ENCODE data around the gene TMEM61. TPM values are rescaled to one million over a fixed set of nuclear protein-coding genes. Genes with fewer than 3 reads are reported as not detected.

The TMEM61 gene
- total RNA-seq, 1 experiment from 2014 or later: 0.74 TPM

GRCh38 chr1:54952950-54953718 lies 27.3 kb upstream of the TMEM61 start:
- DNase-seq (ENCODE audit: low spot score): no peak
- ATAC-seq: no peak
- Mint-ChIP-seq H3K27ac (no peak overlapping the region), H3K4me3 (no peak overlapping the region), H3K36me3 (peaks cover 21% of the 10 kb centered on the region), H3K27me3 (ENCODE audit: low read depth) (no peaks in the 10 kb centered on the region; the same call in 1 of the 2 replicates), H3K4me1 (peaks cover 25% of the 10 kb centered on the region), H3K9me3 (peaks cover 31% of the 10 kb centered on the region)
- TF ChIP-seq GTF2I (CRISPR knock-in tag; conservative IDR thresholded peaks at IDR 0.05) (no peak), GABPB1 (CRISPR knock-in tag; IDR thresholded peaks at IDR 0.05) (no peak), E2F4 (CRISPR knock-in tag; IDR thresholded peaks at IDR 0.05; ENCODE audit: borderline replicate concordance, low read depth) (no peak), NFATC4 (CRISPR knock-in tag; IDR thresholded peaks at IDR 0.05) (no peak)
- TF ChIP-seq, protein P1, sequence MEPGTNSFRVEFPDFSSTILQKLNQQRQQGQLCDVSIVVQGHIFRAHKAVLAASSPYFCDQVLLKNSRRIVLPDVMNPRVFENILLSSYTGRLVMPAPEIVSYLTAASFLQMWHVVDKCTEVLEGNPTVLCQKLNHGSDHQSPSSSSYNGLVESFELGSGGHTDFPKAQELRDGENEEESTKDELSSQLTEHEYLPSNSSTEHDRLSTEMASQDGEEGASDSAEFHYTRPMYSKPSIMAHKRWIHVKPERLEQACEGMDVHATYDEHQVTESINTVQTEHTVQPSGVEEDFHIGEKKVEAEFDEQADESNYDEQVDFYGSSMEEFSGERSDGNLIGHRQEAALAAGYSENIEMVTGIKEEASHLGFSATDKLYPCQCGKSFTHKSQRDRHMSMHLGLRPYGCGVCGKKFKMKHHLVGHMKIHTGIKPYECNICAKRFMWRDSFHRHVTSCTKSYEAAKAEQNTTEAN (CRISPR knock-in tag; IDR thresholded peaks at IDR 0.05): no peak
- TF ChIP-seq, protein P2, sequence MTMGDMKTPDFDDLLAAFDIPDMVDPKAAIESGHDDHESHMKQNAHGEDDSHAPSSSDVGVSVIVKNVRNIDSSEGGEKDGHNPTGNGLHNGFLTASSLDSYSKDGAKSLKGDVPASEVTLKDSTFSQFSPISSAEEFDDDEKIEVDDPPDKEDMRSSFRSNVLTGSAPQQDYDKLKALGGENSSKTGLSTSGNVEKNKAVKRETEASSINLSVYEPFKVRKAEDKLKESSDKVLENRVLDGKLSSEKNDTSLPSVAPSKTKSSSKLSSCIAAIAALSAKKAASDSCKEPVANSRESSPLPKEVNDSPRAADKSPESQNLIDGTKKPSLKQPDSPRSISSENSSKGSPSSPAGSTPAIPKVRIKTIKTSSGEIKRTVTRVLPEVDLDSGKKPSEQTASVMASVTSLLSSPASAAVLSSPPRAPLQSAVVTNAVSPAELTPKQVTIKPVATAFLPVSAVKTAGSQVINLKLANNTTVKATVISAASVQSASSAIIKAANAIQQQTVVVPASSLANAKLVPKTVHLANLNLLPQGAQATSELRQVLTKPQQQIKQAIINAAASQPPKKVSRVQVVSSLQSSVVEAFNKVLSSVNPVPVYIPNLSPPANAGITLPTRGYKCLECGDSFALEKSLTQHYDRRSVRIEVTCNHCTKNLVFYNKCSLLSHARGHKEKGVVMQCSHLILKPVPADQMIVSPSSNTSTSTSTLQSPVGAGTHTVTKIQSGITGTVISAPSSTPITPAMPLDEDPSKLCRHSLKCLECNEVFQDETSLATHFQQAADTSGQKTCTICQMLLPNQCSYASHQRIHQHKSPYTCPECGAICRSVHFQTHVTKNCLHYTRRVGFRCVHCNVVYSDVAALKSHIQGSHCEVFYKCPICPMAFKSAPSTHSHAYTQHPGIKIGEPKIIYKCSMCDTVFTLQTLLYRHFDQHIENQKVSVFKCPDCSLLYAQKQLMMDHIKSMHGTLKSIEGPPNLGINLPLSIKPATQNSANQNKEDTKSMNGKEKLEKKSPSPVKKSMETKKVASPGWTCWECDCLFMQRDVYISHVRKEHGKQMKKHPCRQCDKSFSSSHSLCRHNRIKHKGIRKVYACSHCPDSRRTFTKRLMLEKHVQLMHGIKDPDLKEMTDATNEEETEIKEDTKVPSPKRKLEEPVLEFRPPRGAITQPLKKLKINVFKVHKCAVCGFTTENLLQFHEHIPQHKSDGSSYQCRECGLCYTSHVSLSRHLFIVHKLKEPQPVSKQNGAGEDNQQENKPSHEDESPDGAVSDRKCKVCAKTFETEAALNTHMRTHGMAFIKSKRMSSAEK (CRISPR knock-in tag; IDR thresholded peaks at IDR 0.05; ENCODE audit: borderline replicate concordance): no peak
- POLR2A ChIA-PET: no interaction called here
- CTCF ChIA-PET: interaction anchor here (11.2 to 16.5 kb wide), 2 partner anchors 46 to 64 kb away, joined by 373 to 632 read pairs; partner anchors contain the start of gene BSND

DNA sequence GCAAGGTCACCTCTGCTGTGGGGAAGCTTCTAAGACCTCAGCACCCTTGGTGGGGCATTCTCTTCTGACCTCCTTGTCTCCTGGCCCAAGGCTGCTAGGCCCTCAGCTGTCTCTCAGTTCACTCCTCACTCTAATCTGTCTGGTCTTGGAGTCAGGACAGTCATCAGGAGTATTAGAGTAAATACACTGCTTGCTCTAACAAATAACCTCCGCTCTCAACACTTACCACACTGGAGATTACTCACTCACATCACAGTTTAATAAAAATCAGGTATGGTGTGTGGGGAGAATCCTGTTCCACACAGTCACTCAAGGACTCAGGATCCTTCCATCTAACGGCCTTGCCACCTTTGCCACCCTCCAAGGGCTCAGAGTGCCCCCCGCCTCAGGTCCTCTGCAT lies 26.6 kb upstream of the TMEM61 start:
- peaks cover 38% of the 10 kb centered on the region for H3K9me3 Mint-ChIP-seq
- no peak overlapping the region for H3K27ac Mint-ChIP-seq
- ATAC-seq: no peak
- CTCF ChIA-PET: interaction anchor here (11.2 to 16.5 kb wide), 2 partner anchors 45 to 64 kb away, joined by 373 to 632 read pairs; partner anchors contain the start of gene BSND
- H3K36me3 Mint-ChIP-seq: peaks cover 28% of the 10 kb centered on the region
- POLR2A ChIA-PET: no interaction called here
- H3K4me3 Mint-ChIP-seq: no peak overlapping the region
- DNase-seq (ENCODE audit: low spot score): no peak
- H3K4me1 Mint-ChIP-seq: peaks cover 25% of the 10 kb centered on the region
- no peaks in the 10 kb centered on the region; the same call in 1 of the 2 replicates for H3K27me3 Mint-ChIP-seq (ENCODE audit: low read depth)
- TF ChIP-seq, protein P3, sequence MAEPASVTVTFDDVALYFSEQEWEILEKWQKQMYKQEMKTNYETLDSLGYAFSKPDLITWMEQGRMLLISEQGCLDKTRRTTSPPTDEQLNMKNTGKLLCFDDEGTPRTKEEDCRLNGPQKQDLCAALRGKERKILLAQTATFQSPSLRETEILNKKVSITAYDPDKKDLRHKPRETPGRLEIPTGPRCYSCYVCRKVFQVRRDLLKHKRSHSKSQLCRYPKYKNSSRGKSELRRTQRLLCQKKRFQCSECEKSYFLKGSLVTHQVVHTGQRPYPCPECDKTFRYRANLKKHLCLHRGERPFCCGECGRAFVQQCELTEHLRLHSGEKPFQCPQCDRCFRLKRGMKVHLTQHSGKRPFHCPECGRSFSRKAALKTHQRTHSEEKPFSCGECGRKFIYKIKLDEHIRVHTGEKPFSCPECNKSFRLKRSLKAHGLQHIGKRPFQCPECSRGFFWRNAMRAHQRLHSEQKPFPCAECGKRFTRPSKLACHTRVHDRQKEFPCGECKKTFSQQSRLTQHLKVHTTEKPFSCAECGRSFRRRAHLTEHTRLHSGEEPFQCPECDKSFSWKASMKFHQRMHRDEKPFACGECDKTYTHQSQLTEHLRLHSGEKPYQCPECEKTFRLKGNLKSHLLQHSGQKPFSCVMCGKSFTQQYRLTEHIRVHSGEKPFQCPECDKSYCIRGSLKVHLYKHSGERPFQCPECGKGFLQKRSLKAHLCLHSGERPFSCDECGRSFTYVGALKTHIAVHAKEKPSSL (CRISPR knock-in tag; conservative IDR thresholded peaks at IDR 0.05): no peak
- TF ChIP-seq AFF4 (CRISPR knock-in tag; IDR thresholded peaks at IDR 0.05; ENCODE audit: borderline replicate concordance) (no peak), ATF1 (CRISPR knock-in tag; IDR thresholded peaks at IDR 0.05) (no peak), ZMAT4 (CRISPR knock-in tag; IDR thresholded peaks at IDR 0.05) (no peak), KAT7 (CRISPR knock-in tag; IDR thresholded peaks at IDR 0.05; ENCODE audit: borderline replicate concordance) (no peak), CDX4 (CRISPR knock-in tag; IDR thresholded peaks at IDR 0.05; ENCODE audit: borderline replicate concordance) (no peak), NFE2L1 (CRISPR knock-in tag; IDR thresholded peaks at IDR 0.05) (no peak)
- TF ChIP-seq, protein P2 (CRISPR knock-in tag; IDR thresholded peaks at IDR 0.05; ENCODE audit: borderline replicate concordance): no peak
